Epidermal melanocyte (primary cell): ENCODE results near the gene GSTT4.
"Not testable (repeated sequence)": the region's sequence is repeated elsewhere in the genome, so short reads cannot be mapped to it uniquely, and the experiment has no call there.

Experiments
- DNase-seq: peaks from one replicate; pipeline ENCODE4 v3.0.0; 2011; ENCODE audit warnings: low spot score; ENCODE audit not compliant: insufficient read length

GSTT4 gene

GRCh38 chr22:24025475-24025874 is 20.2 kb upstream of the GSTT4 start:
- DNase-seq, result no peak

- no peak for DNase-seq
Observed at GRCh38 chr22:24024354-24024753, 19.1 kb upstream of the GSTT4 start.

- DNase-seq, result no peak
Observed at GRCh38 chr22:24023204-24023789, 18.0 kb upstream of the GSTT4 start.

GRCh38 chr22:24021304-24021703 is 16.1 kb upstream of the GSTT4 start:
- no peak for DNase-seq

GRCh38 chr22:24016156-24016555 is 10.9 kb upstream of the GSTT4 start:
- DNase-seq, result no peak

- DNase-seq, result no peak
Observed at GRCh38 chr22:24011735-24012068, 6.4 kb upstream of the GSTT4 start.

- no peak for DNase-seq
Observed at GRCh38 chr22:24010018-24010391, 4.8 kb upstream of the GSTT4 start.

- no peak for DNase-seq
Observed at GRCh38 chr22:24009227-24010017, 4.2 kb upstream of the GSTT4 start.

- no peak for DNase-seq
Observed at GRCh38 chr22:24008381-24009226, 3.4 kb upstream of the GSTT4 start.

- DNase-seq, result no peak
Observed at GRCh38 chr22:24008022-24008283, 2.7 kb upstream of the GSTT4 start.

GRCh38 chr22:24007253-24008021 is 2.2 kb upstream of the GSTT4 start:
- no peak for DNase-seq

- DNase-seq, result no peak
Observed at GRCh38 chr22:24006914-24007214, 1.6 kb upstream of the GSTT4 start.

- no peak for DNase-seq
Observed at GRCh38 chr22:24006207-24006913, 1.1 kb upstream of the GSTT4 start.

GRCh38 chr22:24003887-24004286 is 1.4 kb downstream of the GSTT4 start:
- DNase-seq, result no peak

GRCh38 chr22:24002851-24003250 is 2.4 kb downstream of the GSTT4 start:
- no peak for DNase-seq

GRCh38 chr22:24002272-24002671 is 3.0 kb downstream of the GSTT4 start:
- no peak for DNase-seq

- no peak for DNase-seq
Observed at GRCh38 chr22:24001314-24001713, 3.9 kb downstream of the GSTT4 start.

- DNase-seq, result not testable (repeated sequence)
Observed at GRCh38 chr22:23999779-24000178, 5.5 kb downstream of the GSTT4 start.

GRCh38 chr22:23997092-23997491 is 8.2 kb downstream of the GSTT4 start:
- DNase-seq, result no peak

GRCh38 chr22:23993581-23994177 is 11.6 kb downstream of the GSTT4 start:
- not testable (repeated sequence) for DNase-seq

- not testable (repeated sequence) for DNase-seq
Observed at GRCh38 chr22:23993080-23993479, 12.2 kb downstream of the GSTT4 start.
